Activated CD8-positive, alpha-beta memory T cell treated with anti-CD3 and anti-CD28 coated beads for 36 hours (primary cell): ENCODE measurements around the gene MTMR2. TPM values are rescaled to one million over a fixed set of nuclear protein-coding genes. Genes with fewer than 3 reads are reported as not detected.
"Not testable (repeated sequence)": the region's sequence is repeated elsewhere in the genome, so short reads cannot be mapped to it uniquely, and the experiment has no call there.

Source experiments
- CTCF ChIA-PET: fragments of 350-600 bp; sonication (Branson Sonifier 250); formaldehyde crosslinking; loops from one replicate; lab custom pipeline; 2021; ENCODE audit warnings: antibody characterized with exemption; lab: Charles Lee
- POLR2A ChIA-PET: fragments of 350-600 bp; sonication (Branson Sonifier 250); formaldehyde crosslinking; loops from one replicate; lab custom pipeline; 2021; ENCODE audit warnings: antibody characterized with exemption; lab: Charles Lee
- total RNA-seq, 2 experiments: library from RNA; stranded (reverse); gene quantifications; one replicate each; pipeline ENCODE4 v1.2.3, GENCODE V29; 2021

MTMR2 gene
- total RNA-seq, 2 experiments from 2014 or later = 51.5 to 54.2 TPM

DNA sequence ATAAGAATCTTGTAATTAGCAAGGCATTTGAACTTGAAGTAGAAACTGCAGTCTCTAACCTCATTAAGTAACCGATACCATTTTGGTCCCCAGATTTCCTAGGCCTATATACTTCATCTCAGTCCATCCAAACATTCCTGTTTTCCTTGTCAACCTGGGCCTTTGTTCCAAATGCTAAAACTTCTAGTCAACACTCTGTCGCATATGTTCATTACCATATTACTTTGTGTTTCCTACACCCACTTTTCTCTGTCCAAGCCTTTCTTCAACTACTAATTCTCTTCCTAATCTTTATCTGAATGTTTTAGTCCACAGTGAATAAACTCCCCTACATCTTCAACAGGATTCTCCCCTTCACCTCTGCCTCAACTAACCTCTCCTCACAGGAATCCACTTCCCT is 31.4 kb downstream of the MTMR2 start:
- ChIA-PET CTCF (no interaction called here), POLR2A (no interaction called here)

DNA sequence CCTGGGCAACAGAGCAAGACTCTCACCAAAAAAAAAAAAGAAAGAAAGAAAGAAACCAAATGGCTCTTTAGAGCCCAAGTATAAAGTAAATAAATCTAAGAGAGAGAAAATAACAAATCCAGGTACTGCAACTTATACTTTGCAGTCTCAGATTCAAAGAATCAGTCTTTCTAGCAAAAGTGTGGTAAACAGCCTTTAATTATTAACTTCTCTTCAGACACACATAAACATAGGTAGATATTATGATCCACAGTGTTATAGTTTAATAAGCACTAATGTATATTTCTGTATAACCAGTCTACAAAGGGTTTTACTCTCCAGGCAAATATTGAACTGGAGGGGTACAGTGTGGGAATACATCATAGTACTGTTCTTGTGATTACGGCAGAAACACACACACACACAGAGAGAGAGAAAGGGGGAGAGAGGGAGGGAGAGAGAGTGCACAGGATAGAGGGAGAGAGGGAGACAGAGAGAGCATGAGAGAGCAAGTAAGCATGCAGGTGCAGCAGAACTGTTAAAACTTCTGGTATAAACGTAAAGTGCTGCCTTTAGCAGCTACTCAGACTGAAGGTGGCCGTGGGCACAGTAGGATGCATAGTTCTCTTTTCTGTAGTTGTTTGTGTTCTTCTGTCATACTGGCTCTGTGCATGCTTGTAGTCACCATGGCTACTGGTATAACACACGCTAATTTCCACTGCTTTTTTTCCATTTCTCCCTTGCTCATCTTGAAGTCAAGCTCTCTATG is 32.3 kb downstream of the MTMR2 start:
- CTCF ChIA-PET = no interaction called here
- POLR2A ChIA-PET = no interaction called here

DNA sequence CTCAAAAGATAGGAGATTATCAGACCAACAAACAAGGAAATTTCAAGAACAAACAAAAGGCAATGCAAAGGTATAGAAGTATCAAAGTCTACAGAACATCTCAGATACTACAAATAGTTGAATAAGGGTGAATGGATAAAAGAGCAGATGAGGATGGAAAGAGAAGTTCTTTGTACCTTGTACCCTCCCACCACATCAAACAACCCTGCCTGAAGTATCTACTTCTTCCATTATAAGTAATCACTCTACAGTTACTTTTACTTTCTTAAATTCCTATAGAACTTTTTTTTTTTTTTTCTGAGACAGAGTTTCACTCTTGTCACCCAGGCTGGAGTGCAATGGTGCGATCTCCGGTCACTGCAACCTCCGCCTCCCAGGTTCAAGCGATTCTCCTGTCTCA is 35.1 kb downstream of the MTMR2 start:
- CTCF ChIA-PET = interaction anchor here (0.6 kb wide), 1 partner anchor 168 kb away, joined by 3 read pairs; no protein-coding TSS in a partner anchor

DNA sequence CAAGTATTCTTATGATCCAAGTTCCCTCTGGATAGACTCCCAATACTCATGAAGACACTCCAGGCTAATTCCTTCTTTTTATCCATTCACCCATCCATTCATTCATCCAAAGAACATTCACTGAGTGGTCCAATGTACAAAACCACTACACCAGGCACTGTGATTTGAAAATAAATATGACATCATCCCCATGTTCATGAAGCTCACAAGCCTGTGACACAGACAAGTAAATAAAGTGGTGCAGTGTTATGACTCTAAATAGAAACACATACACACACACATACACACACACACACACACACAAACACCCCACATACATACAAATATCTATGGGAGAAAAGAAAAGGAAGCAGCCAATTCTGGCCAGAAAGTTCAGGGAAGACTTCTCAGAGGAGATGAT is 35.5 kb downstream of the MTMR2 start:
- ChIA-PET POLR2A (no interaction called here), CTCF (interaction anchor here (0.6 kb wide), 1 partner anchor 168 kb away, joined by 3 read pairs; no protein-coding TSS in a partner anchor)

More for the DNA sequence above, 35.1 kb downstream of the MTMR2 start:
- POLR2A ChIA-PET = no interaction called here

DNA sequence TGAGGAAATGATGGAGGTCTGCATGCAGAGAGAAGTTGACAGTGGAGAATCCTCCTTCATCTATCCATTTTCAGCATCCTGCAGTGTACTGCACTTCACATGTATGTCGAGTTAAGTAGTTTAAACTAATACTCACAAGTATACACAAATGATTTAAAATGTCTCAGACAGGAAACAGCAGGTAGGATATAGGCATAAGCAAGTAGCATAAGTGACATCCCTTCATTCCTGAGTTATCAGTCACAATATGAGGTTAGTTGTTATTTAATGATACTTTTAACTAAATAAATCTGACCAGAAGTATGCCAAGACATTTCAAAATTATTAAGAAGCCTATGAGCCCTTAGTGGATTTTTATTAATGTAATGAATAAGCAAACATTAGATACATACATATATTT is 37.4 kb downstream of the MTMR2 start:
- ChIA-PET POLR2A (no interaction called here), CTCF (no interaction called here)

DNA sequence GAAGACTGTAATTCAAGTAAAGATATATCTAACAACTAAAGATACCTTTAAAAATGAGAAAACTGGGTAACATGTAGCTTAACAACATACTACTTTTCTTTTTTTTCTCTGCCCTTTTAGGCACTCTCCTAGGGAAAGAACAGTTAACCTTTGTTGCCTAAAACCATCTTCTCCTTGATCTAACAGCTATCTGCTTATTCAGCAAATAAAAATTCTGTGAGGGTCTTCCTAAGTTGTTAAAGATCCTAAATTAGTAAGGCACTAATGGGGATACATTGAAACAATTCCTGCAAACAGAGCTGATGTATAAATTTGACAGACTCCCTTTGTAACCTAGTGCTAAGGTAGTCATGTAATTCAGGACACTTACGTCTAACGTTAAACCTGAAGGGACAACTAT is 39.1 kb downstream of the MTMR2 start:
- ChIA-PET CTCF (no interaction called here), POLR2A (no interaction called here)

DNA sequence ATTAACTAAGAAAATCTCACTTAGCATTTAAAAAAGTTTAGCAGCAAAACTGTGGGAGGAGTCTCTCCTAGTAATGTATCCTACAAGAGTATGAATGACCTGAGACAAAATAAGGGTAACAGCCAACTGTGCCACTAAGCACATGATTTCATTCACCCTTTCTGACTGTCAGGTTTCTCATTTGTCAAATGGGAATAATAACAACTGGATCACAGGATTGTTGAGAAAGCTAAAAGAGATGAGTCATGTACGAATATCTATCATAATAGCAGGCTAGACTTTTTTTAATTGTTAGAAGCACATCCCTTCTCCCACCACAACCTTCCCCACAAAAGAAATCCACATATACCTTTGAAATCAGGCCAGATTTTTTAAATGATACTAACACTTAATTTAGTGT is 39.5 kb downstream of the MTMR2 start:
- ChIA-PET POLR2A (no interaction called here), CTCF (no interaction called here)

DNA sequence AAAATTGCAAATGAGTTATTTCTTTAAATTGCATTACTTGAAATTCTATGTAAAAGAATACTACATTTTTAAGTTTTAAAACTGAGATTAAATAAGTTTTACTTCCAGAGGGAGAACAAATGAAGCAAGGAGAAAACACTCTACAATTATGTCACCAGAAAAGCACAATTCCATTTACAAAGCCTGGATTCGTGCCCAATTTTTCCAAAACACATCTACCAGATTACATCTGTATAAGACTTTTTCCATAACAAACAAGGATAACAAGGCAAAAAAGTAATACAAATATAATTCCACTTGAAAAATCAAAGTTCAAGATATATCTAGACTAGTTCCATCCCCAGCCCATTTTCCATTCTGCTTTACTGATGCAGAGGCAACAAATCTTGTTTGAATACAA is 40.5 kb downstream of the MTMR2 start:
- ChIA-PET POLR2A (interaction anchor here (0.6 kb wide), 1 partner anchor 787 kb away, joined by 4 read pairs; no protein-coding TSS in a partner anchor), CTCF (no interaction called here)

DNA sequence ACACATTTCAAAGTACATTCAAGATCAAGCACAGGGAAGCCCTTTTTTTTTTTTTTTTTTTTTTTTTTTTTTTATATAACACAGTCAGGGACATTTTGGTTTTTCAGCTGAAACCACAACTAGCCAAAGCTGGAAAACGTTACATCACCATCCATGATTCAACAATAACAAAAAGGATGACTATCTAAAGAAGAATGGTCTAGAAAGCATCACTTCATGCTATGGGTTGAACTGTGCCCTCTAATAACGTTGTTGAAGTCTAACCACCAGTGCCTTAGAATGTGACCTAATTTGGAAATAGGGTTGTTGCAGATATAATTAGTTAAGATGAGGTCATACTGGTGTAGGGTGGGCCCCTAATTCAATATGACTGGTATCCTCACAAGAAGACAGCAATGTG is 46.6 kb downstream of the MTMR2 start:
- POLR2A ChIA-PET = no interaction called here

DNA sequence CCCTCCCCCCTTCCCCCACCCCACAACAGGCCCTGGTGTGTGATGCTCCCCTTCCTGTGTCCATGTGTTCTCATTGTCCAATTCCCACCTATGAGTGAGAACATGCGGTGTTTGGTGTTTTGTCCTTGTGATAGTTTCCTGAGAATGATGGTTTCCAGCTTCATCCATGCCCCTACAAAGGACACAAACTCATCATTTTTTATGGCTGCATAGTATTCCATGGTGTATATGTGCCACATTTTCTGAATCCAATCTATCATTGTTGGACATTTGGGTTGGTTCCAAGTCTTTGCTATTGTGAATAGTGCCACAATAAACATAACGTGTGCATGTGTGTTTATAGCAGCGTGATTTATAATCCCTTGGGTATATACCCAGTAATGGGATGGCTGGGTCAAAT is 53.0 kb downstream of the MTMR2 start:
- POLR2A ChIA-PET, CTCF ChIA-PET: not testable (repeated sequence)

More for the DNA sequence above, 46.6 kb downstream of the MTMR2 start:
- CTCF ChIA-PET = no interaction called here

DNA sequence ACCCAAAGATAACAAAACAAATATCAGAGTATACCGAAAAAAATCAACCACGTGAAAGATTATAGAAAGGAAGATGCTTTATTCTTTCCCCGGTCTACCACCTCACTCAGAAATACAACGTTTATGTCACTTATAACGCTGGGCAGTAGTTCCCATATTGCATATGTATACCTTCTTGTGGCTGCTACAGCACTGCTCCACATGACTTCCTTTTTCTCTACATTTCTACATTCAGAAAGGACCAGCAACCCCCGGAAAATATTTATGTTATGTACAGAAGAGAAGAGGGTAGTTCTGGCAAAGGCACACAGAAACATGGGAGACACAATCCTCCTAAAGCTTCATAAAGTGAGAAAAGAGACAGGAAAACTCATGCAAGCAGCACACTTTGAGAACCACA is 56.8 kb downstream of the MTMR2 start:
- ChIA-PET CTCF (no interaction called here), POLR2A (no interaction called here)

DNA sequence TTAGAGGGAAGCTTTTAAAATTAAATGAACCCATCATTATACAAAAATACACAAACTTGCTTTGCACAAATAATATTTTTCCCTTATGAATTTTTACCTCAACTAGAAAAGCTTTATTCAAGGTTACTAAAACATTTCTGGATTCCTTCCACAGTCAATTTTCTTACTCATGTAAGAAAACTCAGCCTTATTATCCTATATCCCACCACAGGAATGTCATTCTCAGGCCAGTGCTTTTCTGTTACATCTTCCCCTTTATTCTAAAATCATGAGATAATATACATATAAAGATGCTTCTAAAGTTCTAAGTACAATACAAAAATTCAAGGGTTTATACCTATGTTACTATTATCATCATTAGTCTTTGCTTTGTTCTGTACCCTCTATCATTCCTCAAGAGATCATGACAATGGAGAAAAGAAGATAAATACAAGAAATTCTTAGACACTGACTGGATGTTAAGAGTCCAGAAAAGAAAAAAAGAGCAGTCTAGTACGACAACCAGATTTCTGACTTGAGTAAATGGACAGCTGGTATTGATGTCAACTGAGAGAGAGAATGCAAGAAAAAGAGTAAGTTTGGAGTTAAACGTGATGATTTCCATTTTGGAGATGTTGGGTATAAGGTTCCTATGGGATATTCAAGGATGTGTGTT is 60.3 kb downstream of the MTMR2 start:
- ChIA-PET CTCF (no interaction called here), POLR2A (no interaction called here)

DNA sequence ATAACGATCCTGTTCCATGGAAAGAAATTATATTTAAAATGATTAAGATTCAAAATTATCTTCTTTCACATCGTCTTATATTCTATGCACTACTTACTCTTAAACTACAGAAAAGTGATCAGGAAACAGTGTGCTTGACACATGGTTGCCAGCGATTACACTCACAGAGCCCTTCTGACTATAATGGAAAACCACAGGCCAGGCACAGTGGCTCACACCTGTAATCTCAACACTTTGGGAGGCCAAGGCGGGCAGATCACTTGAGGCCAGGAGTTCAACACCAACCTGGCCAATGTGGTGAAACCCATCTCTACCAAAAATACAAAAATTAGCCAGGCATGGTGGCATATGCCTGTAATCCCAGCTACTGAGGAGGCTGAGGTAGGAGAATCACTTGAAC is 63.9 kb downstream of the MTMR2 start:
- CTCF ChIA-PET, POLR2A ChIA-PET: not testable (repeated sequence)

DNA sequence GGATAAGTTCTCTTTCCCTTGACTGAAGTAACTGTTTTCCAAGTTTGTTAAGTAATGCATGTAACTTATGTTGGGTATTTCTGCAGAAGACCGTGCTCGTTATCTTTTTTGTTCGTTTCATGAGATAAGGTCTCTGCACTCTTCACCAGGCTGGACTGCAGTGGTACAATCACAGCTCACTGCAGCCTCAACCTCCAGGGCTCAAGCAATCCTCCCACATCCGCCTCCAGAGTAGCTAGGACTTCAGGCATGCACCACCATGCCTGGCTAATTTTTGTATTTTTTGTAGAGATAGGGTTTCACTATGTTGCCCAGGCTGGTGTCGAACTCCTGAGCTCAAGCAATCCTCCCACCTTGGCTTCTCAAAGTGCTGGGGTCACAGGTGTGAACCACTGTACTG is 69.5 kb downstream of the MTMR2 start:
- CTCF ChIA-PET = interaction anchor here (0.8 kb wide), 1 partner anchor 28 kb away, joined by 3 read pairs; no protein-coding TSS in a partner anchor
- POLR2A ChIA-PET = not testable (repeated sequence)

DNA sequence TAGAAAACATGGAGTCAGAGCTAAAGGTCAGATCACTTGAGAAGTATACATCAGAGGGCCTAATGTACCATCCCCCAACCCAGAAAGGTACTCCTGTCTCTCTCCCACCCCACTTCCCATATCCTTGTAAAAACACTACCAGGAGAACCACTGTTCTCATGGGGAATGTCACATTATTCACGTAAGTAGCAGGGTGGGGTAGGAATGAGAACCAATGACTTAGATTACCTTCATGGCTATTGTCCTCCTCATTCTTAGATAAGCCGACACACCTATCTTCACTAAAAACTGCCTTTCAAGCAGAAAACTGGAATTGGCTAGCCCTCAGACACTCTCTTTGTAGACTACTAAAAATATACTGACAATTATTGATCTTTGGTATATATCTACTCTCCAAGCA is 70.0 kb downstream of the MTMR2 start:
- CTCF ChIA-PET = interaction anchor here (0.8 kb wide), 1 partner anchor 29 kb away, joined by 3 read pairs; no protein-coding TSS in a partner anchor

DNA sequence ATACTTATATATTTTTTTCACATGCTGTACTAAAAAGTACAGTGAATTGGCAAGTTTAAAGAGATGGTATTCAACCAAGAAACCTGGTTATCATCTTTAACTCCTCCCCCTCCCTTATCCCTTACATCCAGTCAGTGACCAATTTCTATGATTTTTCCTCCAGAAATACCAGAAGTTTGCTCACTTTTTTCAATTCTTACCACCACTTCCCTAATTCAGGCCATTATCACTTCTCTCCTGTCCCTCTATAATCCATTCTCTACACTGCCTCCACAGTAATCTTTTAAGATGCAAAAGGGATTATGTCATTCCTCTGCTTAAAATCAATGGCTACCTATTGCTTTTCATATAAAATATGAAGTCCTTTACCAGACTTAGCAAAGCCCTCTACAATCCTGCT is 70.8 kb downstream of the MTMR2 start:
- ChIA-PET CTCF (interaction anchor here (0.6 kb wide), 1 partner anchor 338 kb away, joined by 3 read pairs; no protein-coding TSS in a partner anchor), POLR2A (no interaction called here)

More for the DNA sequence above, 70.0 kb downstream of the MTMR2 start:
- POLR2A ChIA-PET = no interaction called here

DNA sequence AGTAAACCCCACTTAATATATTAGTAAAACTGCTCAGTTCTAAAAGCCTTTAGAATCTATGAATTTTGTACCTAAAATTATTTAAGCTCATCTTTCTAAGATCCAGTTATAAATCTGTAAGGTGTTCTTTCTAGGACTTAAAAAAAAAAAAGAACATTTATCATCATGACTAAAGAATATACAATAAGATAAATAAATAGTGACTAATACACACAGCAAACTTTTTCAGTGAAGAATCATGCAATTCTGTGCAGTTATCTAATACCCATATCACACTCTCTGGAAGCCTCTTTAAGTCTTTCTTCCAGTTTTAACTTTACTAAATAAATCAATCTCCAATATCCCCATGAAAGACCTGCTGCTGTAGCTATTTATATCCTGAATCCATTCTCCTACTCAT is 73.8 kb downstream of the MTMR2 start:
- ChIA-PET POLR2A (interaction anchor here (0.7 kb wide), 1 partner anchor 87 kb away, joined by 4 read pairs; no protein-coding TSS in a partner anchor), CTCF (interaction anchor here (1.0 kb wide), 1 partner anchor 14 kb away, joined by 4 read pairs; no protein-coding TSS in a partner anchor)

DNA sequence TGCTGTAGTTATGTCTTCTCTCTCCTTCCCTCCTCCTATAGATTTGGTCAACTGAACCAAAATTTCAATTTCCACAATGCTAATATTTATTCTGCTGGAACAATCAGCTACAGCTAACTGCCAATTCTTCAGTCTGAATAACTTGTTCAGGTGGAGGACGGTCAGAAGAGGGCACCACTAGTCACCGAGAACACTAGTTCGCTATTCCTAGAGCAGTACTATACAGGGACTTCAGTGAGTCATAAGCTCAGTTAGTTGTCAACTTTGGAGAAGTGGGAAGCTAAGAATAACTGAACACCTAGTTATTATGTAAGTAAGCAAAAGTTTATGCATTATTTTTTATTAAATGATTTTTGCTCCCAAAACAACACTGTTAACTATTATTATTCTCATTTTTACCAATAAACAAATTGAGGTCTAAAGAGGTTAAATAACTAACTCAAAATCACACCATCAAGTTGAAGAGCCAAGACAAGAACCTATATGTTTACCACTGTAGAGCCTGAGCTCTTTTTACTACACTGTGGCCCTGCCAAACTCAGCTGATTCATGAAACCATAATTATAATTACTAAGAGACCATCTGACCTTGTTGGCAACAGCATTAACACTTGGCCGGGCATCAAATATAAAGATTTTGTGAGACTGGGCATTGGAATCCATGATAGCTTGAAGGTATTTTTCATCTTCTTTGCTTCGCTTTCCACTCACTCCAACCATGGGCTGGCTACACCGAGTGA is 74.7 kb downstream of the MTMR2 start:
- ChIA-PET CTCF (interaction anchor here (1.2 to 1.5 kb wide), 2 partner anchors 8 to 13 kb away, joined by 3 to 5 read pairs; no protein-coding TSS in a partner anchor), POLR2A (no interaction called here)

DNA sequence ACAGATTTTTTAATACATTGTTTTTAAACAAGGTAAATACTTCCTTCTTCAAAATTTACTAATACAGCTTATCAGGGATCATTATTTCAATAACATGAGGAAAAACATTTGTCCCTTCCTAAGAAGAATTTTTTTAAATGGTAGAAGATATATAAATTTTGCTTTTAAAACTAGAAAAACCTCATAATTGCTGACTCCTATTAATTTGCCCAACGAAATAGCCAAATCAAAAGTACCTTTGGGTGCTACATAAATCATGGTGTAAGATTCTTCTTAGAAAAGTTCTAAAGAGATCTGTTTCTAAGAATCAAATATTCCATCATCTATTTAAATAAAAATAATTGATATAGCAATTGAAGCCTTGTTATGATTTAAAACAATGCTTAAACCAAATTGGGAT is 78.7 kb downstream of the MTMR2 start:
- ChIA-PET POLR2A (interaction anchor here (0.7 kb wide), 1 partner anchor 712 kb away, joined by 8 read pairs; no protein-coding TSS in a partner anchor), CTCF (interaction anchor here (0.7 kb wide), 1 partner anchor 1333 kb away, joined by 3 read pairs; the partner anchor contains the start of gene C11orf97)
